Gastroesophageal sphincter (tissue), 3 donors: Measurements from ENCODE around the gene SH3BGR.

Experiments used
- POLR2AphosphoS5 ChIP-seq: sonication (generic); formaldehyde crosslinking; IDR thresholded peaks from one replicate; pipeline ENCODE4 v1.6.1; 2017; ENCODE audit warnings: antibody characterized with exemption
- TF ChIP-seq, protein P1 (sequence below), 4 experiments: fragments of 200-600 bp in 2 of 4; fragments of 450-650 bp in 2 of 4; sonication (generic) in 1 of 4; IDR thresholded peaks; one replicate each; pipeline ENCODE4 v1.5.1; 2017 to 2019; ENCODE audit warnings: antibody characterized with exemption in 4 of 4, mild to moderate bottlenecking in 2 of 4, moderate library complexity in 2 of 4

DNA sequence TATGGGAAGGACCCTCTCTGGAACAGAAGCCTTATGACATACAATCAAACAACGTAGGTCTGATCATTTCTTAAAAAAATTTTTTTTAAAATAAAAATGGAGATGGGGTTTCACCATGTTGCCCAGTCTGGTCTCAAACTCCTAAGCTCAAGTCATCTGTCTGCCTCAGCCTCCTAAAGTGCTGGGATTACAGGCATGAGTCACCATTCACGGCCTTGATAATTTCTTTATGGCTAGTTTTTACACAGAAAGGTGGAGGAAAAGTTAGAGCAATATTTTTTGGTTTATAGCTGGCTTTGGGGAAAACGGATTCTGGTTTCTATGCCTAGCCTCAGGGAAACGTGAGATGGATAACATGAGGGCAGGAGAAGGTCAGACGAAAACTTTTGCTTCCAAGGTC, 91.0 kb downstream of the SH3BGR start:
- TF ChIP-seq POLR2AphosphoS5, result no peak
- TF ChIP-seq, protein P1, sequence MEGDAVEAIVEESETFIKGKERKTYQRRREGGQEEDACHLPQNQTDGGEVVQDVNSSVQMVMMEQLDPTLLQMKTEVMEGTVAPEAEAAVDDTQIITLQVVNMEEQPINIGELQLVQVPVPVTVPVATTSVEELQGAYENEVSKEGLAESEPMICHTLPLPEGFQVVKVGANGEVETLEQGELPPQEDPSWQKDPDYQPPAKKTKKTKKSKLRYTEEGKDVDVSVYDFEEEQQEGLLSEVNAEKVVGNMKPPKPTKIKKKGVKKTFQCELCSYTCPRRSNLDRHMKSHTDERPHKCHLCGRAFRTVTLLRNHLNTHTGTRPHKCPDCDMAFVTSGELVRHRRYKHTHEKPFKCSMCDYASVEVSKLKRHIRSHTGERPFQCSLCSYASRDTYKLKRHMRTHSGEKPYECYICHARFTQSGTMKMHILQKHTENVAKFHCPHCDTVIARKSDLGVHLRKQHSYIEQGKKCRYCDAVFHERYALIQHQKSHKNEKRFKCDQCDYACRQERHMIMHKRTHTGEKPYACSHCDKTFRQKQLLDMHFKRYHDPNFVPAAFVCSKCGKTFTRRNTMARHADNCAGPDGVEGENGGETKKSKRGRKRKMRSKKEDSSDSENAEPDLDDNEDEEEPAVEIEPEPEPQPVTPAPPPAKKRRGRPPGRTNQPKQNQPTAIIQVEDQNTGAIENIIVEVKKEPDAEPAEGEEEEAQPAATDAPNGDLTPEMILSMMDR (IDR thresholded peaks at IDR 0.05), result no peak
